RWPE1 (cell line): ENCODE results near the gene KLHL30.

Experiments used
- CTCF ChIA-PET: fragments of 350-600 bp; sonication (Branson Sonifier 250); formaldehyde crosslinking; extraction: SDS; loops from one replicate; lab custom pipeline; 2021; lab: Yijun Ruan, JAX
- POLR2A ChIA-PET: fragments of 400-600 bp; formaldehyde crosslinking; extraction: SDS; loops from one replicate; lab custom pipeline; 2020; ENCODE audit warnings: antibody characterized with exemption; ENCODE audit not compliant: low non-redundant PET; lab: Yijun Ruan, JAX
- DNase-seq: peaks from one replicate; pipeline ENCODE4 v3.0.0; 2012; ENCODE audit warnings: low spot score
- H3K27ac ChIP-seq: fragments of 450-650 bp; 2 replicates; pipeline ENCODE4 v1.5.1; 2017
- CTCF ChIP-seq: fragments of 450-650 bp; conservative IDR thresholded peaks from 2 replicates; pipeline ENCODE4 v1.5.1; 2017; ENCODE audit warnings: low read depth, mild to moderate bottlenecking

Gene KLHL30

GRCh38 chr2:238142382-238143205 is 4.1 kb downstream of the KLHL30 start:
- CTCF ChIA-PET: interaction anchor here (0.7 to 1.8 kb wide), 6 partner anchors 12 to 284 kb away, joined by 3 to 4 read pairs (median 3); partner anchors contain the start of gene ERFE
- DNase-seq: no peak
- no peak for TF ChIP-seq CTCF
- POLR2A ChIA-PET: interaction anchor here (1.1 kb wide), 1 partner anchor 19 kb away, joined by 3 read pairs; no protein-coding TSS in a partner anchor
- H3K27ac ChIP-seq: peak overlapping the region; percentile 71

GRCh38 chr2:238143239-238143951 is 4.9 kb downstream of the KLHL30 start:
- peak overlapping the region; percentile 71 for H3K27ac ChIP-seq

GRCh38 chr2:238144262-238144661 is 5.8 kb downstream of the KLHL30 start:
- CTCF ChIA-PET: interaction anchor here (0.9 kb wide), 1 partner anchor 286 kb away, joined by 4 read pairs; no protein-coding TSS in a partner anchor
- no peak for DNase-seq
- peak overlapping the region; percentile 71 for H3K27ac ChIP-seq
- POLR2A ChIA-PET: interaction anchor here (0.6 kb wide), 1 partner anchor 408 kb away, joined by 6 read pairs; no protein-coding TSS in a partner anchor
- TF ChIP-seq CTCF: no peak

More at GRCh38 chr2:238143239-238143951, 4.9 kb downstream of the KLHL30 start:
- peak; percentile 74 for DNase-seq
- ChIA-PET CTCF (interaction anchor here (0.6 to 1.8 kb wide), 4 partner anchors 16 to 285 kb away, joined by 3 to 4 read pairs (median 4); no protein-coding TSS in a partner anchor), POLR2A (interaction anchor here (0.6 kb wide), 1 partner anchor 409 kb away, joined by 6 read pairs; no protein-coding TSS in a partner anchor)
- TF ChIP-seq CTCF: no peak

- H3K27ac ChIP-seq: peak overlapping the region; percentile 71
- no peak for TF ChIP-seq CTCF
- ChIA-PET POLR2A (no interaction called here), CTCF (no interaction called here)
- no peak for DNase-seq
Observed at GRCh38 chr2:238145046-238145445, 6.6 kb downstream of the KLHL30 start.

- H3K27ac ChIP-seq: peak overlapping the region; percentile 71
- ChIA-PET CTCF (interaction anchor here (0.6 to 1.5 kb wide), 2 partner anchors 13 to 160 kb away, joined by 4 to 6 read pairs; partner anchors contain the start of gene ERFE), POLR2A (no interaction called here)
- TF ChIP-seq CTCF: no peak
- no peak for DNase-seq
Observed at GRCh38 chr2:238145851-238146250, 7.4 kb downstream of the KLHL30 start.
